ENCODE data around the gene GRIP2.

DNA sequence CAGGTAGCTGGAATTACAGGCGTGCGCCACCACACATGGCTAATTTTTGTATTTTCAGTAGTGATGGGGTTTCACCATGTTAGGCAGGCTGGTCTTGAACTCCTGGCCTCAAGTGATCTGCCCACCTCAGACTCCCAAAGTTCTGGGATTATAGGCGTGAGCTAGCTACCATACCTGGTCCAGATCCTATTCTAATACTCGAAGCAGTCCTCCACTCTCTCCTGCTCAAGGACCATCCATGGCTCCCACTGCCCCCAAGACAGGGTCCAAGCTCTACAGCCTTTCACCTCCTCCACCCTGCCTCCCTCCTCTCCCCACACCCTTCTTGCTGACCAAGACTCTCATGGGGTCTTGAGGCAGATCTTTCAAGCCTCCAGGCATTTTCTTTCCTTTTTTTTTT, 12.6 kb upstream of the GRIP2 start:
- no peak for TF ChIP-seq POLR2A (IDR thresholded peaks at IDR 0.05)
- TF ChIP-seq, protein P1, sequence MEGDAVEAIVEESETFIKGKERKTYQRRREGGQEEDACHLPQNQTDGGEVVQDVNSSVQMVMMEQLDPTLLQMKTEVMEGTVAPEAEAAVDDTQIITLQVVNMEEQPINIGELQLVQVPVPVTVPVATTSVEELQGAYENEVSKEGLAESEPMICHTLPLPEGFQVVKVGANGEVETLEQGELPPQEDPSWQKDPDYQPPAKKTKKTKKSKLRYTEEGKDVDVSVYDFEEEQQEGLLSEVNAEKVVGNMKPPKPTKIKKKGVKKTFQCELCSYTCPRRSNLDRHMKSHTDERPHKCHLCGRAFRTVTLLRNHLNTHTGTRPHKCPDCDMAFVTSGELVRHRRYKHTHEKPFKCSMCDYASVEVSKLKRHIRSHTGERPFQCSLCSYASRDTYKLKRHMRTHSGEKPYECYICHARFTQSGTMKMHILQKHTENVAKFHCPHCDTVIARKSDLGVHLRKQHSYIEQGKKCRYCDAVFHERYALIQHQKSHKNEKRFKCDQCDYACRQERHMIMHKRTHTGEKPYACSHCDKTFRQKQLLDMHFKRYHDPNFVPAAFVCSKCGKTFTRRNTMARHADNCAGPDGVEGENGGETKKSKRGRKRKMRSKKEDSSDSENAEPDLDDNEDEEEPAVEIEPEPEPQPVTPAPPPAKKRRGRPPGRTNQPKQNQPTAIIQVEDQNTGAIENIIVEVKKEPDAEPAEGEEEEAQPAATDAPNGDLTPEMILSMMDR (IDR thresholded peaks at IDR 0.05): no peak

Measured in ovary (tissue), 3 donors.